GM18507 (cell line): Measurements from ENCODE around the gene CHRNG.

Experiments
- DNase-seq: peaks from one replicate; pipeline ENCODE4 v3.0.0; 2011; ENCODE audit warnings: low read depth; ENCODE audit not compliant: insufficient read length; ENCODE audit errors: extremely low spot score
- FAIRE-seq: peaks from 2 replicates; lab custom pipeline; 2011; peaks lifted over from hg19 to GRCh38; lab: Jason Lieb, UNC

The CHRNG gene

GRCh38 chr2:232539298-232540231 is at the start of gene CHRNG:
Gene CHRNG (plus strand): TSS chr2:232539692. CDS start chr2:232539748, 56 bp downstream.
- no peak for FAIRE-seq

DNA sequence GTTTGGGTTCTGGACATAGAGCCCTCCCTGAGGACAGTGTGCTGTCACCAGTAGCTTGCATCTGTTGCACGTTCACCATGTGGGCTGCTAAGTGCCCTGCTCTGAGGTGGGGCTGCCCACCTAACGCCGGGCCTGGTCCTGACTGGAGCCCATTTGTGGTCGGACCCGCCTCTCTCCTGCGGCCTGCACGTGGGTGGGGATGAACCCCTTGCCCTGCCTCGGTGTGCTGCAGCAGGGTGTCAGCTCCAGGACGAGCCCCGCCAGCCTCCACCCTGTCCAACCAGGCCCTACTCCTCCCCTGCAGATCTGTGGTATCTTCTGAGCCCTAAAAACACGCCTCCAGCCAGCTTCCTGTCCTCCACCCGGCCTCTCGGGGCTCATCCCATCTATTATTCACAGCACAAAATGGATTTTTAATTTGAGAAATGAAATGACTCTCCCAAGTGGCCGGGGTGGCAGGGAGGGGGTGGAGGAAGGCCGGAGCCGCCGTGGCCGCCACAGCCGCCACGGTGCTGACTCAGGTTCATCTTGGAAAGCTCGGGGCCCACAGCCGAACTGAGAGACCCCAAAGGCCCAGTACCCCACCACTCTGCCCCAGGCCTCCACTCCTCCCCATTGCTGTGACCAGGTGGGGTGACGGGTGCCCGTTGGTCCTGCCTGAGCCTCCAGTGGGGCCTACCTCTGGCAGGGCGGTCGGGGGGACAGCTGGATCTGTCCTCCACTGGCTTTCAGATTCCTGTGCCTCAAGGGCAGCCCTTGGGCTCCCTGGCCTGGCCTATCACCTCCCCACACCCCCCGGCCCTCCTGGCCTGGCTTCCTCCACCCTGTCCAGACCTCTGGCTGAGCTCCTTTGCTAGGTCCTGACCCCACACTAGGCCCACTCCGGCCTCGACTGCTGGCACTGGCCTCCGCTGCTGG is 49.0 kb upstream of the CHRNG start:
- no peak for FAIRE-seq

More at GRCh38 chr2:232539298-232540231, at the start of gene CHRNG:
- DNase-seq = no peak

DNA sequence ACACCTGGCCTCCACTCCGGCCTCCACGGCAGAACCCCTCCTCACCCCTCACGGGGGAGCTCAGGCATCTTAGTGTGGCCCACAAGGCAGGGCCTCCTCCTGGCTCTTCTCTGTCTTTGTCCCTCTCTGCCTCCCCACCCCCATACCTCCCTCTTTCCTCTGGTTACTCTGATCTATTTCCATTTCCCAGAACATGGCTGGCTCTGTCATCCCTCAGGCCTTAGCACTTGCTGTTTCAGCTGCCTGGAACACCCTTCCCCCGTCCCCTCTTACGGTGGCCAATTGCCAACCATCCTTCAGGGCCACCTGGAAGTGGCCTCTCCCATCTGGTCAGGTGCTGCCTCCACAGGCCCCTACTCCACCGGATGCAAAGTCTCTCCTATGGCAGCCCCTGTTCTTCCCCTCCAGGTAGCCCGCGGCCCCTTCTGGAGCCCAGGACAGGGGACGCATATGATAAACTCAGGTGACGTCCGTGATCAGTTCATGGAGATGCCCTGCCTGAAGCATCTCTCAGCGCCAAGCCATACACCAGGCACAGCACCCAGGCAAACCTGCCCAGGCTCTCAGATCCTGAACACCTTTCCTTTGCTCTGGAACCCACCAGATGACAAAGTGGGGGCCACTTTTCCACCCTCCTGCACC is 48.2 kb upstream of the CHRNG start:
- no peak for FAIRE-seq
- no peak for DNase-seq

More for the DNA sequence above, 49.0 kb upstream of the CHRNG start:
- DNase-seq = no peak

DNA sequence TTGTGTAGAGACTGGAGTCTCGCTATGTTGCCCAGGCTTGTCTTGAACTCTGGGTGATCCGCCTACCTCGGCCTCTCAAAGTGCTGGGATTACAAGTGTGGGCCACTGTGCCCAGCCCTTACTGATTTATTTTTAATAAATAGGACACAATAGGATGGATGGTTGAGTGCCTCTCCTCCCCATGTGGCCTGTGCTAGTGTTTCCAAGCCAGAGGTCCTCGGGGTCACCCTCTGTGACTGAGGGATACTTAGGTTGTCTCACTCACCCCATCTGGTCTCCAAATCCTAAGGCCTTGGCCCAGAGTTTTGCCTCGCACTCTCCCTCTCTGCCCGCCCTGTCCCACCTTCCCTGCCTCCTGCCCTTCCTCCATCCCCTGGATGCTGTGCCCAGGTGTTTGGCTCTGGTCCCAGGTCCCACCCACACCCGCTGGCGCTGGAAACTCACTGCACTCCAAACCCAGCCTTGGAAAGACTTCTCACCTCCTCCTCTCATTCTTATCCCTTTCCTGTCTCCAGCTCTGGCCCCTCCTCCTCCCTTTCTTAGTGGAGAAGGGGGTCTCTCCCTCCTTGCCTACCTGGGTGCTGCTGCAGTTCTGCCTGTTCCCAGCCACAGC is 47.1 kb upstream of the CHRNG start:
- no peak for DNase-seq
- FAIRE-seq = no peak

GRCh38 chr2:232492963-232493700 is 46.4 kb upstream of the CHRNG start:
- FAIRE-seq (no peak), DNase-seq (no peak)

GRCh38 chr2:232493701-232494474 is 45.6 kb upstream of the CHRNG start:
- FAIRE-seq (no peak), DNase-seq (no peak)

DNA sequence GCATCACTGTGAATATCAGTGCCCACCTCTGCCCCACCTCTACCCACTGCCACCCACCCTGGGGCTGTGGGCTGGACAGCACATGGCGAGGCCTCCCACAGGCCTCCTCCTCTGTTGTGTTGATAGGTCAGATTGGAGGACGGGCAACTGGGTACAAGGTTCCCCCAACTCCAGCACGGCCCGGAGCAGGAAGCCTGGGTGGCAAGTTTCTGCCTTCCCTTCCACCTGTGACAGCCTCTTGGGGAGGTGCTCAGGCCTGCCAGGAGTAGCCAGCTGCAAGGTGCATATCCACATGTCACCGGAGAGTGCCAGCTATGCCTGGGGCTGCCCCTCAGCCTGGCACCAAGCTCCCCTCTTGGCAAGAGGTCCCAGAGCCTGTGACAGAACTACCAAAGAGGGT is 45.0 kb upstream of the CHRNG start:
- no peak for FAIRE-seq
- no peak for DNase-seq

GRCh38 chr2:232495292-232495691 is 44.2 kb upstream of the CHRNG start:
- DNase-seq (no peak), FAIRE-seq (no peak)

DNA sequence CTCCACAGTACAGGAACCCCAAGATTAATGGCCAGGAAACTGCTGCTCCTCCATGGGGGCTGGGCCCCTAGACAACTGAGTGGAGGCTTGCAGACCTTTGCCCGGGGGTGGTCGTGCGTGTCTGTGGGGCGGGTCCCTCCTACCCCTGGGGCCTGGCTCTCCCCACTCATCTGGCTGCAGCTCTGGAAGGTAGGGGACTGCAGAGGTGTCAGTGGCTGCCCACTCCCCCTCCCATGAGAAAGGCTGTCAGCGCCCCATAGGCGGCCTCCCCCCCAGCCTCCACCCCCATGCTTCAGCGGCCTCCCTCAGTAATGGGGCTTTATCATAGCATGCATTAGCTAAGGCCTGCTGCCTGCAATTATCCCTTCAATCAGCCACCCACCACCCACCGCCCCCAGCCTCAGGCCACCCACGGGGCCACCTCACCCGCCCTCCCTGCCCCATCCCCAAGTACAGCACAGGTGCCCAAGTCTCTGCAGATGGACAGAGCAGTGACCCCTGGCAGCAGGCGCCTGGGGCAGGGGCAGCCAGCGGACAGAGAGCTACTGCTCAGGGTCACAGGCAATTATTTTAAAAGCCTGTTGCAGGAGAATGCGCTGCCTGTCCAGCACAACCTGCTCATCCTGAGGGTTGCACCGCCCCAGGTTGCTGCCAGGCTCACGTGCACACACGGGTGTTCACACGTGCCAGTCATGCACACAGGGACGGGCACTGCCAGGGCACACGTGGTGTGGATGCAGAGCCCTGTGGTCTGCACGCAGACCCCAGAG is 42.8 kb upstream of the CHRNG start:
- FAIRE-seq (no peak), DNase-seq (no peak)

DNA sequence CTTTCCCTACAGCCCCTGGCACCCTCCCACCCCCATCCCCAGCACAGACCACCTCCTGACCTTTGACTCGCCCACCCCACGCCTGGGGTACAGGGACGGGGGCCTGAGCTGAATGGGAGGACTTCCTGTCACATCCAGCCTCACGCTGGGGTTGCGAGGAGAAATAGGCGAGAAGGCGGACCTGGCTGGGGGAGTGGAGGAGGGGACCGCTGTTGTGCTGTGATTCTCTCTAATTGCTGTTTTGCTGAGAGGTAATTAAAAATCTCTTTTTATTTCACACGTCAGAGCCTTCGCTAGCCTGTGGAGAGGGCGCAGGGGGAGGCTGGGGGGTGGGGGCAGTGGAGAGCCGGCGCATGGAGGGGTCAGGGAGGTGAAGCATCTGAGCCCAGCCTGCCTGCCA is 42.1 kb upstream of the CHRNG start:
- DNase-seq = no peak
- no peak for FAIRE-seq

- FAIRE-seq (no peak), DNase-seq (no peak)
Measured at GRCh38 chr2:232498452-232498851, 41.0 kb upstream of the CHRNG start.

GRCh38 chr2:232501331-232501771 is 38.1 kb upstream of the CHRNG start:
- FAIRE-seq = no peak
- no peak for DNase-seq

DNA sequence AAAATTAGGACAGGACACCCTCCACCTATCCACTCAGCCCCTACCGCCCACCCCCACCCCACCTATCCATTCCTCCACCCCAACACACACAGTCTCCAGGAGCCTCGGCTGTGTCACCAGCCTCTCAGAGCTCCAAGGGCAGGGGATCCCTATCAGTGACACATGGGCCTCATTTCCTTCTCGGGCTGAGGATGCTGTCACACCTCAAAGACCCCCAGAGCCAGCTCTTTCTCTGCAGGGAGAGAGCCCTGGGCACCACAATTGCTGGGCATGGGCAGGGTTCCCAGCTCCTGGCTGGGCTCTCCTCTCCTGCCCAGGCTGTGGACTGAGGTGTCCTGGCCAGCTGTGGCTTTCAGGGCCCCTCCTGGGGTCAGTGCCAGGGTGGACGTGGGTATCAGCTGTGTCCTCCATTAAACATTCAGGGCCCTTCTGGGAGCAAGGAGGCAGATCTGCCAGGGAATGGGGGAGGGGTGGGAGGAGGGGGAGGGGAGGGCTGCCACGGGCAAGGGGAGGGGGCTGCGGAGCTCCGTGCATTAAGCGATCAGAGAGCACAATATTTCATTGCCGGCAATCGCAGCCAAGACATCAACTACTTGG is 37.6 kb upstream of the CHRNG start:
- no peak for FAIRE-seq

GRCh38 chr2:232502511-232502910 is 37.0 kb upstream of the CHRNG start:
- FAIRE-seq (no peak), DNase-seq (no peak)

More for the DNA sequence above, 37.6 kb upstream of the CHRNG start:
- DNase-seq = no peak

- DNase-seq (no peak), FAIRE-seq (no peak)
Measured at GRCh38 chr2:232502911-232503808, 36.3 kb upstream of the CHRNG start.

- no peak for DNase-seq
- FAIRE-seq = no peak
Measured at GRCh38 chr2:232503809-232504323, 35.6 kb upstream of the CHRNG start.
